ENCODE results near the gene VEGFA.

- TF ChIP-seq POLR2AphosphoS5 (IDR thresholded peaks at IDR 0.05; ENCODE audit: low read depth, low read length) (no peak), TAF1 (IDR thresholded peaks at IDR 0.05; ENCODE audit: borderline replicate concordance, insufficient read depth, low read length) (no peak), REST (IDR thresholded peaks at IDR 0.05; ENCODE audit: insufficient read depth in 1 of 2, low read depth in 2 of 2, low read length in 2 of 2) (no peak), SIN3A (IDR thresholded peaks at IDR 0.05; ENCODE audit: borderline replicate concordance, insufficient read depth, low read length) (no peak)
Observed at GRCh38 chr6:43808412-43808811, 38.4 kb downstream of the VEGFA start.

Measured in PFSK-1 (cell line).